Type B pancreatic cell (in vitro differentiated cells): ENCODE results near the gene COX7B2. TPM values are rescaled to one million over a fixed set of nuclear protein-coding genes. Genes with fewer than 3 reads are reported as not detected.

Source experiments
- DNase-seq: peaks from one replicate; pipeline ENCODE4 v3.0.0; 2021; ENCODE audit warnings: mixed read lengths; ENCODE audit not compliant: unreplicated experiment; ENCODE audit errors: extremely low spot score
- H3K27ac Mint-ChIP-seq: 2 replicates; pipeline ENCODE4 v1.8.0; 2021; ENCODE audit warnings: mild to moderate bottlenecking, mixed read lengths
- H3K27me3 Mint-ChIP-seq: 2 replicates; pipeline ENCODE4 v1.8.0; 2021; ENCODE audit warnings: mixed read lengths
- H3K36me3 Mint-ChIP-seq: 2 replicates; pipeline ENCODE4 v1.8.0; 2021; ENCODE audit warnings: mixed read lengths
- H3K4me1 Mint-ChIP-seq: one replicate; pipeline ENCODE4 v1.8.0; 2021; ENCODE audit warnings: mixed read lengths; ENCODE audit not compliant: unreplicated experiment
- H3K4me3 Mint-ChIP-seq: 2 replicates; pipeline ENCODE4 v1.8.0; 2021; ENCODE audit warnings: mild to moderate bottlenecking, mixed read lengths
- H3K9me3 Mint-ChIP-seq: 2 replicates; pipeline ENCODE4 v1.8.0; 2021; ENCODE audit warnings: mixed read lengths
- CTCF ChIP-seq: fragments of 200-600 bp; sonication (generic); conservative IDR thresholded peaks from 2 replicates; pipeline ENCODE4 v1.5.0; 2021; ENCODE audit warnings: antibody characterized with exemption, mild to moderate bottlenecking
- total RNA-seq: library from RNA; stranded (reverse); gene quantifications from 2 replicates; pipeline ENCODE4 v1.2.1, GENCODE V29; 2021; ENCODE audit warnings: low replicate concordance

The COX7B2 gene
- total RNA-seq, 1 donor from 2014 or later, result not detected

GRCh38 chr4:46950826-46951225 is 41.8 kb upstream of the COX7B2 start:
- H3K4me3 Mint-ChIP-seq, result no peak overlapping the region
- H3K9me3 Mint-ChIP-seq, result no peaks in the 10 kb centered on the region
- no peaks in the 10 kb centered on the region for H3K27me3 Mint-ChIP-seq
- DNase-seq, result no peak
- TF ChIP-seq CTCF, result no peak
- no peaks in the 10 kb centered on the region for H3K4me1 Mint-ChIP-seq
- H3K36me3 Mint-ChIP-seq, result no peaks in the 10 kb centered on the region
- no peak overlapping the region for H3K27ac Mint-ChIP-seq

- Mint-ChIP-seq H3K27me3 (no peaks in the 10 kb centered on the region), H3K27ac (no peak overlapping the region)
Observed at GRCh38 chr4:46949822-46950221, 40.8 kb upstream of the COX7B2 start.

GRCh38 chr4:46947541-46947940 is 38.5 kb upstream of the COX7B2 start:
- no peaks in the 10 kb centered on the region for H3K27me3 Mint-ChIP-seq
- no peaks in the 10 kb centered on the region for H3K4me1 Mint-ChIP-seq
- H3K27ac Mint-ChIP-seq, result no peak overlapping the region
- no peaks in the 10 kb centered on the region for H3K36me3 Mint-ChIP-seq
- DNase-seq, result no peak
- H3K4me3 Mint-ChIP-seq, result no peak overlapping the region
- no peak for TF ChIP-seq CTCF
- H3K9me3 Mint-ChIP-seq, result no peaks in the 10 kb centered on the region

More at GRCh38 chr4:46949822-46950221, 40.8 kb upstream of the COX7B2 start:
- no peaks in the 10 kb centered on the region for H3K9me3 Mint-ChIP-seq
- no peak for DNase-seq
- no peak for TF ChIP-seq CTCF
- no peaks in the 10 kb centered on the region for H3K4me1 Mint-ChIP-seq
- no peaks in the 10 kb centered on the region for H3K36me3 Mint-ChIP-seq
- no peak overlapping the region for H3K4me3 Mint-ChIP-seq

- no peak for TF ChIP-seq CTCF
- DNase-seq, result no peak
- H3K4me1 Mint-ChIP-seq, result no peaks in the 10 kb centered on the region
- H3K27ac Mint-ChIP-seq, result no peak overlapping the region
- H3K4me3 Mint-ChIP-seq, result no peak overlapping the region
- no peaks in the 10 kb centered on the region for H3K9me3 Mint-ChIP-seq
- no peaks in the 10 kb centered on the region for H3K36me3 Mint-ChIP-seq
- H3K27me3 Mint-ChIP-seq, result no peaks in the 10 kb centered on the region
Observed at GRCh38 chr4:46946919-46947536, 38.0 kb upstream of the COX7B2 start.

GRCh38 chr4:46945062-46945461 is 36.0 kb upstream of the COX7B2 start:
- Mint-ChIP-seq H3K9me3 (no peaks in the 10 kb centered on the region), H3K27me3 (no peaks in the 10 kb centered on the region), H3K4me3 (no peak overlapping the region), H3K4me1 (no peaks in the 10 kb centered on the region), H3K36me3 (no peaks in the 10 kb centered on the region), H3K27ac (no peak overlapping the region)
- no peak for DNase-seq
- no peak for TF ChIP-seq CTCF

- no peaks in the 10 kb centered on the region for H3K27me3 Mint-ChIP-seq
- H3K4me1 Mint-ChIP-seq, result no peaks in the 10 kb centered on the region
- no peaks in the 10 kb centered on the region for H3K9me3 Mint-ChIP-seq
- no peaks in the 10 kb centered on the region for H3K36me3 Mint-ChIP-seq
- TF ChIP-seq CTCF, result no peak
- DNase-seq, result no peak
- H3K4me3 Mint-ChIP-seq, result no peak overlapping the region
- no peak overlapping the region for H3K27ac Mint-ChIP-seq
Observed at GRCh38 chr4:46944345-46944744, 35.3 kb upstream of the COX7B2 start.
